ENCODE measurements around the gene DDX17. TPM values are rescaled to one million over a fixed set of nuclear protein-coding genes. Genes with fewer than 3 reads are reported as not detected.

Gene DDX17
- polyA plus RNA-seq, 1 donor from 2014 or later = 996 TPM

- Histone ChIP-seq H3K27ac (ENCODE audit: low read length) (no peak overlapping the region), H3K27me3 (ENCODE audit: insufficient read depth, low read depth, low read length) (no peaks in the 10 kb centered on the region), H3K4me3 (ENCODE audit: low read length) (no peak overlapping the region), H3F3A (ENCODE audit: insufficient read depth, low read length, poor library complexity, severe bottlenecking) (no peaks in the 10 kb centered on the region), H3K9ac (ENCODE audit: low read length) (no peak overlapping the region), H3K9me3 (ENCODE audit: low read length) (no peaks in the 10 kb centered on the region), H2AFZ (ENCODE audit: low read depth, low read length) (no peak overlapping the region), H4K20me1 (ENCODE audit: insufficient read depth) (no peaks in the 10 kb centered on the region), H3K36me3 (ENCODE audit: insufficient read depth, low read length) (no peaks in the 10 kb centered on the region), H3K79me2 (replicated peaks; ENCODE audit: insufficient read depth, low read length) (no peaks in the 10 kb centered on the region), H3K4me2 (ENCODE audit: low read length) (no peak overlapping the region), H3K9me2 (ENCODE audit: insufficient read depth, low read length) (no peaks in the 10 kb centered on the region)
- TF ChIP-seq SMC3 (conservative IDR thresholded peaks at IDR 0.05; ENCODE audit: poor library complexity) (no peak), MXI1 (conservative IDR thresholded peaks at IDR 0.05; ENCODE audit: poor library complexity, severe bottlenecking) (no peak), EP300 (conservative IDR thresholded peaks at IDR 0.05; ENCODE audit: poor library complexity, severe bottlenecking) (no peak), CTCF (IDR thresholded peaks at IDR 0.05; ENCODE audit: poor library complexity, severe bottlenecking) (no peak), TAF1 (IDR thresholded peaks at IDR 0.05; ENCODE audit: low read depth) (no peak), EZH2 (IDR thresholded peaks at IDR 0.05; ENCODE audit: borderline replicate concordance, insufficient read depth, low read length, poor library complexity, severe bottlenecking) (no peak), POLR2AphosphoS5 (IDR thresholded peaks at IDR 0.05) (no peak), RAD21 (conservative IDR thresholded peaks at IDR 0.05) (no peak)
- TF ChIP-seq, protein P1, sequence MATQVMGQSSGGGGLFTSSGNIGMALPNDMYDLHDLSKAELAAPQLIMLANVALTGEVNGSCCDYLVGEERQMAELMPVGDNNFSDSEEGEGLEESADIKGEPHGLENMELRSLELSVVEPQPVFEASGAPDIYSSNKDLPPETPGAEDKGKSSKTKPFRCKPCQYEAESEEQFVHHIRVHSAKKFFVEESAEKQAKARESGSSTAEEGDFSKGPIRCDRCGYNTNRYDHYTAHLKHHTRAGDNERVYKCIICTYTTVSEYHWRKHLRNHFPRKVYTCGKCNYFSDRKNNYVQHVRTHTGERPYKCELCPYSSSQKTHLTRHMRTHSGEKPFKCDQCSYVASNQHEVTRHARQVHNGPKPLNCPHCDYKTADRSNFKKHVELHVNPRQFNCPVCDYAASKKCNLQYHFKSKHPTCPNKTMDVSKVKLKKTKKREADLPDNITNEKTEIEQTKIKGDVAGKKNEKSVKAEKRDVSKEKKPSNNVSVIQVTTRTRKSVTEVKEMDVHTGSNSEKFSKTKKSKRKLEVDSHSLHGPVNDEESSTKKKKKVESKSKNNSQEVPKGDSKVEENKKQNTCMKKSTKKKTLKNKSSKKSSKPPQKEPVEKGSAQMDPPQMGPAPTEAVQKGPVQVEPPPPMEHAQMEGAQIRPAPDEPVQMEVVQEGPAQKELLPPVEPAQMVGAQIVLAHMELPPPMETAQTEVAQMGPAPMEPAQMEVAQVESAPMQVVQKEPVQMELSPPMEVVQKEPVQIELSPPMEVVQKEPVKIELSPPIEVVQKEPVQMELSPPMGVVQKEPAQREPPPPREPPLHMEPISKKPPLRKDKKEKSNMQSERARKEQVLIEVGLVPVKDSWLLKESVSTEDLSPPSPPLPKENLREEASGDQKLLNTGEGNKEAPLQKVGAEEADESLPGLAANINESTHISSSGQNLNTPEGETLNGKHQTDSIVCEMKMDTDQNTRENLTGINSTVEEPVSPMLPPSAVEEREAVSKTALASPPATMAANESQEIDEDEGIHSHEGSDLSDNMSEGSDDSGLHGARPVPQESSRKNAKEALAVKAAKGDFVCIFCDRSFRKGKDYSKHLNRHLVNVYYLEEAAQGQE (IDR thresholded peaks at IDR 0.05; ENCODE audit: borderline replicate concordance) = no peak
Observed at GRCh38 chr22:38518620-38519019, 12.5 kb upstream of the DDX17 start.

- Histone ChIP-seq H3K4me2 (ENCODE audit: low read length) (no peak overlapping the region), H3K79me2 (replicated peaks; ENCODE audit: insufficient read depth, low read length) (no peaks in the 10 kb centered on the region), H4K20me1 (ENCODE audit: insufficient read depth) (no peaks in the 10 kb centered on the region), H3K27ac (ENCODE audit: low read length) (no peak overlapping the region), H3K9me3 (ENCODE audit: low read length) (no peaks in the 10 kb centered on the region), H3K4me3 (ENCODE audit: low read length) (no peak overlapping the region), H3F3A (ENCODE audit: insufficient read depth, low read length, poor library complexity, severe bottlenecking) (no peaks in the 10 kb centered on the region), H3K36me3 (ENCODE audit: insufficient read depth, low read length) (no peaks in the 10 kb centered on the region), H3K27me3 (ENCODE audit: insufficient read depth, low read depth, low read length) (no peaks in the 10 kb centered on the region), H2AFZ (ENCODE audit: low read depth, low read length) (no peak overlapping the region), H3K9ac (ENCODE audit: low read length) (no peak overlapping the region), H3K9me2 (ENCODE audit: insufficient read depth, low read length) (no peaks in the 10 kb centered on the region)
- peak; percentile 46 for TF ChIP-seq CTCF (IDR thresholded peaks at IDR 0.05; ENCODE audit: poor library complexity, severe bottlenecking)
- no peak for TF ChIP-seq RAD21 (conservative IDR thresholded peaks at IDR 0.05)
- TF ChIP-seq SMC3 (conservative IDR thresholded peaks at IDR 0.05; ENCODE audit: poor library complexity) = peak; percentile 51
Observed at GRCh38 chr22:38513063-38513462, 7.0 kb upstream of the DDX17 start.

All from neural cell (in vitro differentiated cells).